GM06990 (cell line): ENCODE measurements around the gene SLC26A6.

Experiments
- DNase-seq: peaks from one replicate; pipeline ENCODE4 v3.0.0-alpha.2; 2011; ENCODE audit not compliant: insufficient read length; ENCODE audit errors: extremely low read depth
- H3K27me3 ChIP-seq: replicated peaks from 2 replicates; pipeline ENCODE4 v1.6.0; 2011; ENCODE audit warnings: low read length; ENCODE audit not compliant: control insufficient read depth, insufficient read depth
- H3K36me3 ChIP-seq: 2 replicates; pipeline ENCODE4 v1.5.1; 2011; ENCODE audit warnings: low read length; ENCODE audit not compliant: control insufficient read depth, insufficient read depth
- H3K4me3 ChIP-seq: replicated peaks from 2 replicates; pipeline ENCODE4 v1.5.1; 2011; ENCODE audit warnings: low read depth, mild to moderate bottlenecking, control low read depth, low read length
- CTCF ChIP-seq: IDR thresholded peaks from 2 replicates; pipeline ENCODE4 v1.5.1; 2011; ENCODE audit warnings: low read length, control low read depth, mild to moderate bottlenecking, inconsistent platforms; ENCODE audit not compliant: insufficient read depth, poor library complexity, severe bottlenecking

Gene SLC26A6

DNA sequence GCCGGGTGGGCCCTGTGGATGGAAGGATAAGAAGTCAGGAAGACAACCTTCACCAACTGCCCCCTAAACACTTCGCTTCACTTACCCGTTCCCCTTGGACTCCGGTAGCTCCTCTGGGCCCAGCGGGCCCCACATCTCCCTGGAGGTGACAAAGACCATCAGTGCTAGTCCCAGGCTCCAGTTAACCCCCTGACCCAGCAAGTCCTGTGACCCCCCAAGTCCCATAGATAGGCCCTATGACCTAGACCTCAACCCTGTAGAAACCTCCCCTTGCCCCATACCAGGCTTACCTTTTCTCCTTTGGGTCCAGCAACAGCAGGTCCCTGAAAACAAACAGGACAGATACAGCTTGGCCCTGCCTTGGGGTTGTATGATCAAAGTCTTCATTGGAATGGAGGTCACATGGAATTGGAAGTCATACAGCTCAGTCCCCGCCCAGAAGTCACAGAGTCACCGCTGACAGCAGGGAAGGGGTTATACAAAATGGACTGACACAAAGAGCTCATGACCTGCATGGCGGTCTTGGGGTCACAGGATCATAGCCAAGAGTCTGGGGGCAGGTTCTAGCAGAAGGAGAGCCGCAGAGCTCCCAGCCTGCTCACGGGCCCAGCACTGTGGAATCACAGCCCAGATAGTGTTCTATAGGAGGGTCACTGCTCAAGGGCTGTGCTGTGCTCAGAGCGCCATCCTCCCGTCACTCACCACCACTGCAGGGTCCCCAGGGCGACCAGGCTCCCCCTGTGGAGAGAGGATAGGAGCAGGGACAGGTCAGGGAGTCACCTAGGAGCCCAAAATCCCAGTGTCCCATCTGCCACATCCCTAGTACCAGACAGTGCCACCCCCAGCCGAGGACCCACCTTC is 53.4 kb downstream of the SLC26A6 start:
- H3K4me3 ChIP-seq, result no peak overlapping the region
- no peak for DNase-seq
- no peaks in the 10 kb centered on the region; the same call in none of the 2 replicates for H3K27me3 ChIP-seq
- H3K36me3 ChIP-seq, result no peaks in the 10 kb centered on the region
- no peak for TF ChIP-seq CTCF

- no peak for DNase-seq
- Histone ChIP-seq H3K27me3 (no peaks in the 10 kb centered on the region; the same call in 1 of the 2 replicates), H3K36me3 (no peaks in the 10 kb centered on the region), H3K4me3 (no peak overlapping the region)
- no peak for TF ChIP-seq CTCF
Observed at GRCh38 chr3:48576647-48577046, 58.6 kb downstream of the SLC26A6 start.
